Measurements from ENCODE around the gene CFAP97D2.

CFAP97D2 gene

GRCh38 chr13:114199954-114200353 lies 20.9 kb downstream of the CFAP97D2 start:
- peak; percentile 24 for DNase-seq (ENCODE audit: low spot score)

GRCh38 chr13:114200399-114200911 lies 21.4 kb downstream of the CFAP97D2 start:
- peak; percentile 28 for DNase-seq (ENCODE audit: low spot score)

- DNase-seq (ENCODE audit: low spot score): peak; percentile 34
These were observed 23.5 kb downstream of the CFAP97D2 start for GRCh38 chr13:114202581-114202980.

- peak; percentile 20 for DNase-seq (ENCODE audit: low spot score)
These were observed 24.5 kb downstream of the CFAP97D2 start for GRCh38 chr13:114203536-114203935.

GRCh38 chr13:114204894-114205293 lies 25.8 kb downstream of the CFAP97D2 start:
- DNase-seq (ENCODE audit: low spot score): no peak

GRCh38 chr13:114208134-114208533 lies 29.1 kb downstream of the CFAP97D2 start:
- DNase-seq (ENCODE audit: low spot score): no peak

- peak; percentile 41 for DNase-seq (ENCODE audit: low spot score)
These were observed 32.5 kb downstream of the CFAP97D2 start for GRCh38 chr13:114211446-114212157.

- DNase-seq (ENCODE audit: low spot score): no peak
These were observed 33.1 kb downstream of the CFAP97D2 start for GRCh38 chr13:114212158-114212495.

- DNase-seq (ENCODE audit: low spot score): peak; percentile 21
These were observed 34.9 kb downstream of the CFAP97D2 start for GRCh38 chr13:114213980-114214379.

GRCh38 chr13:114219392-114219791 lies 40.3 kb downstream of the CFAP97D2 start:
- DNase-seq (ENCODE audit: low spot score): no peak

GRCh38 chr13:114222461-114222968 lies 43.5 kb downstream of the CFAP97D2 start:
- DNase-seq (ENCODE audit: low spot score): peak; percentile 43

- DNase-seq (ENCODE audit: low spot score): peak; percentile 39
These were observed 45.1 kb downstream of the CFAP97D2 start for GRCh38 chr13:114224201-114224600.

- peak; percentile 36 for DNase-seq (ENCODE audit: low spot score)
These were observed 46.6 kb downstream of the CFAP97D2 start for GRCh38 chr13:114225610-114226009.

- DNase-seq (ENCODE audit: low spot score): peak; percentile 32
These were observed 47.0 kb downstream of the CFAP97D2 start for GRCh38 chr13:114226088-114226487.

GRCh38 chr13:114226699-114227323 lies 47.8 kb downstream of the CFAP97D2 start:
- peak; percentile 92 for DNase-seq (ENCODE audit: low spot score)

GRCh38 chr13:114227528-114227927 lies 48.5 kb downstream of the CFAP97D2 start:
- DNase-seq (ENCODE audit: low spot score): peak; percentile 29

GRCh38 chr13:114228176-114228575 lies 49.1 kb downstream of the CFAP97D2 start:
- peak; percentile 18 for DNase-seq (ENCODE audit: low spot score)

GRCh38 chr13:114229506-114229905 lies 50.4 kb downstream of the CFAP97D2 start:
- no peak for DNase-seq (ENCODE audit: low spot score)

GRCh38 chr13:114230117-114230516 lies 51.1 kb downstream of the CFAP97D2 start:
- peak; percentile 40 for DNase-seq (ENCODE audit: low spot score)

- no peak for DNase-seq (ENCODE audit: low spot score)
These were observed 51.5 kb downstream of the CFAP97D2 start for GRCh38 chr13:114230575-114230974.

GRCh38 chr13:114231886-114232285 lies 52.8 kb downstream of the CFAP97D2 start:
- DNase-seq (ENCODE audit: low spot score): peak; percentile 29

- DNase-seq (ENCODE audit: low spot score): no peak
These were observed 55.2 kb downstream of the CFAP97D2 start for GRCh38 chr13:114234266-114234644.
